HG03045 (cell line): ENCODE data around the gene LRRC26.
A peak's percentile ranks its signal among the peaks of the same experiment; 100 is the strongest.
"Not testable (repeated sequence)": the region's sequence is repeated elsewhere in the genome, so short reads cannot be mapped to it uniquely, and the experiment has no call there.

ENCODE experiments used
- ATAC-seq: cut with Tn5 transposase; IDR thresholded peaks from one replicate; pipeline ENCODE4 v1.9.1; 2021; ENCODE audit warnings: mild to moderate bottlenecking, moderate library complexity; ENCODE audit not compliant: unreplicated experiment

LRRC26 gene

GRCh38 chr9:137139468-137140150 is 30.2 kb downstream of the LRRC26 start:
- ATAC-seq, result no peak

GRCh38 chr9:137138722-137139467 is 31.0 kb downstream of the LRRC26 start, which contains the start of gene GRIN1:
TSS of gene GRIN1 (plus strand) at chr9:137139154. CDS start at chr9:137139487, 333 bp downstream.
- ATAC-seq, result no peak

GRCh38 chr9:137138058-137138721 is 31.7 kb downstream of the LRRC26 start:
- no peak for ATAC-seq

DNA sequence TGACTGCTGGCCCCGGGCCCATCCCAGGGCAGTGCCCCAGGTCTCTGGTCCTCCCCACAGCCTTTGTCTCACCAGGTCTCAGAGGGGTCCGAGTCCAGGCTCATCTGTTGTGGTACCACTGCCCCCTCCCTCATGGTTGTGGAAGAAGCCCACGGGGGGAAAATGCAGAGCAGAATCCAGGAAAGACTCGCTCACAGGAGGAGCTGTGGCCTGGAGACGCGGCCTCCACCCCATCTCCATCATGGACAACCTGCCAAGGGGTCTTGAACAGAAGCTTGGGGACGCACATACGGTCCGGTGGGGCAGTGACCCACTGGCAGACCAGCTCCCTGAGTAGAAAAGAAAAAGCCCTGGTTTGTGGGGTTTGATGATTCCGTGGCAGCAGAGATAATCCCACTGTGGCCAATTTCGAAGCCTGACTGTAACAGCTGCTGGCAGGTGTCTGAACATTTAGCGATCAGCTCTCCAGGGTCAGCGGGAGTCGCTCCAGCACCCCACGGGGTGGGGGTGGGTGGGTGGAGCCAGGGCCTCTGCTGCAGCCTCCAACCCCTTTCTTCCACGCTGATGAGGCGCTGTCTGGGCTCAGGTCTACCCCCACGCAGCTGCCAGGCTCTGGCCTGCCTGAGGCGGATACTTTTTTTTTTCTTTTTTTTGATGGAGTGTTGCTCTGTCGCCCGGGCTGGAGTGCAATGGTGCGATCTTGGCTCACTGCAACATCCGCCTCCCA is 32.8 kb downstream of the LRRC26 start:
- ATAC-seq, result no peak

GRCh38 chr9:137136261-137136880 is 33.5 kb downstream of the LRRC26 start:
- no peak for ATAC-seq

GRCh38 chr9:137135154-137135553 is 34.7 kb downstream of the LRRC26 start:
- not testable (repeated sequence) for ATAC-seq

GRCh38 chr9:137134191-137134590 is 35.7 kb downstream of the LRRC26 start:
- no peak for ATAC-seq

DNA sequence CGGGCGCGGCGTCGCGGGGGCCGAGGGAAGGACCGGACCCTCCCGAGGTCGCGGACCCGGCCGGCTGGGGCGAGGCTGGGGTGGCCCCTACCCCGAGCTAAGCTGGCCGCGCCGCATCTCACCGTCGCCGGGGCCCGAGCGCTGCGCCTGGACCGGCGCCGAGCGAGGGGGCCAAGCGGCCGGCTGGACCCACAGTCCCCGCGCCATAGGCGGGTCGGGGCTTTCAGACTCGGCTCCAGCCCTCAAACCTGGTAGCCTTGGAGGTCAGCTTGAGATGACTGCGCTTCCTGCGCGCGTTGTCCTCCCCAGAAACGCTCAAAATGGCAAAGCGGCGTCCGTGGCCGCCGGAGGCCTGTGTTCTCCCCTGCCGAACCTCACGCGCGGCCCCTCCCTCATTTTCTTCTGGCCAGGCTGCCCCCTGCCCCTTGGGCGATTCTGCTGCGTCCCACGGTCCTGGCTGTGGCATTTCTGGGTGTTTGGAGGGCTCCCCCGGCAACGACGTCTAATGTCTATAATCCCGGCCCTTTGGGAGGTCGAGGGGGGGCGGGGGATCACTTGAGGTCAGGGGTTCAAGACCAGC is 39.6 kb downstream of the LRRC26 start:
- peak; percentile 26 for ATAC-seq

GRCh38 chr9:137129456-137130175 is 40.2 kb downstream of the LRRC26 start:
- peak; percentile 89 for ATAC-seq

- ATAC-seq, result peak; percentile 2
Measured at GRCh38 chr9:137128862-137129455, 40.9 kb downstream of the LRRC26 start.

DNA sequence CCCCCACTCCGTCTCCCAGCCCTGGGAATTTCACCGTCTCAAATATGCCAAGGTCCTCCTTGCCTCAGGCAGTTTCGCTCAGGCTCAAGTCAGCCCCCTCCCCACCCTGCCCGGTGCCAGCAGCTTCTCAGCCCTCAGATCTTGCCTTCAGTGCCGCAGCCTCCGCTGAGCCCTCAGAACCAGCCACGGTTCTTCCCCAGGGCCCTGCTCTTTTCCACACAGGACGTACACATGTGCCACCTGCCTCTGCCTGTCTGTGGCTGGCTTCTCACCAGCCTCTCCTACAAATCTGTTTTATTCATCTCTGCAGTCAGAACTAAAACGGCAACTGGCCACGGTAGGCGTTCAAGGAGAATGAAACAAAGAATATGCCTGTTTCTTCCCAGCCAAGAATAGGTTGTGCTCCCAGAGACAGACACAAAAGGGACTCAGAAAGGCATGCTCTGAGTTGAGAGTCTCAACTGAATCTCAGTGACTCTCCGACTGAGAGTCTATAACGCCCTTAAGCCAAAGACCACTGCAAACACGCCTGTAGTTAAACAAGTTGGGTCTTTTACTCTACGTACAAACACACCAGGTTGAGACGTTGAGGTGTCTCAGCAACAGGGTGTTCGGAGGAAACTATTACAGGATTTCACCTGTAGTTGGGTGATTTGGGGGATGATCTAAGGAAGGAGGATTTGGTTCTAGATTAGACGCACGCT is 41.5 kb downstream of the LRRC26 start:
- no peak for ATAC-seq

DNA sequence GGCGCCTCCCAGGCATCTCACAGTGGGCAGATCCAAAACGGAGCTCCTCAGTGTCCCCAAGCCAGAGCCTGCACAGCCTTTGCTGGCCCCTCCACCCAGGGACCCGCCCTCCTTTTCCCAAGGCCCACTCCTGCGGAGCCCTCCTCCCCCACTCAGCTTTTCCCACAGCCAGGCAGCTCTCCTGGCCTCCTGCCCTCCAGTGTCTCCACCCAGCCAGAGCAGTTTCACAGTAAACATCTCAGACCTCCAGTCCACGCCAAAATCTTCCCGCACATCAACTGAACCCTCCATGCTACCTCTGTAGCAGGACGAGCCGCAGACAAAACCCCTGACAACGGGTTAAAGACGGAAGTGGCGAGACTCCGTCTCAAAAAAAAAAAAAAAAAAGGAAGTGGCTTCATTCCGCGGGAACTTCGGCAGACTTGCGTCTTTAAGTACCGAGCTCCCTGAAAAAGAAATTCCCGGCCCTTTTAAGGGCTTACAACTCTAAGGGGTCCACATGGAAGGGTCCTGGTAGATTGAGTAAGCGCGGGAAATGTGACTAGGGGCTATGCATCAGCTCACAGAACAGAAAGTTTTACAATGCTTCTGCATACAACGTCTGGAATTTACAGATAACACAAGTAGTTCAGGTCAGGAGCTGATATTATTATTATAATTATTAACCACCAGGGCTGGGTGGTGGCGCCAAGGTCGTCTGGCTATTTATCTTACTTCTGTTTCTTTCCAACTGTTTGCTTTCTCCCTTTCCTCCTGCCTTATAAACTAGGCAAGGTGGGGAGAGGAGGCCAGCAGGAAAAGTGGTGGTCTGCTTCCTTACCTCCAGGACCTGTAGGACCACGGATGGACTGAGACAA is 42.3 kb downstream of the LRRC26 start:
- no peak for ATAC-seq

DNA sequence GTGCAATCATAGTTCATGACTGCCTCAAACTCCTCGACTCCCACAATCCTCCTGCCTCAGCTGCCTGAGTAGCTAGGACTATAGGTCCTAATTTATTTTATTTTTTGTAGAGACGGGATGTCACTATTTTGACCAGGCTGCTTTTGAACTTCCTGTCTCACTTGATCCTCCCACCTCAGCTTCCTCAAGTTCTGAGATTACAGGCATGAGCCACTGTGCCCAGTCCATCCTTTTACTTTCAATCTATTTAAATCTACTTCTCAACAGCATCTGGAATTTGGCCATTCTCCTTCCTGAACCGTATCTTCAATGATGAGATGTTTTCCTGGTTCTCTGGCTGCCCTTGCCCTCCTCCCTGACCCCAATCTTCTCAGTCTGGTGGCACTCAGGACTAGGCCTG is 43.1 kb downstream of the LRRC26 start:
- ATAC-seq, result no peak

DNA sequence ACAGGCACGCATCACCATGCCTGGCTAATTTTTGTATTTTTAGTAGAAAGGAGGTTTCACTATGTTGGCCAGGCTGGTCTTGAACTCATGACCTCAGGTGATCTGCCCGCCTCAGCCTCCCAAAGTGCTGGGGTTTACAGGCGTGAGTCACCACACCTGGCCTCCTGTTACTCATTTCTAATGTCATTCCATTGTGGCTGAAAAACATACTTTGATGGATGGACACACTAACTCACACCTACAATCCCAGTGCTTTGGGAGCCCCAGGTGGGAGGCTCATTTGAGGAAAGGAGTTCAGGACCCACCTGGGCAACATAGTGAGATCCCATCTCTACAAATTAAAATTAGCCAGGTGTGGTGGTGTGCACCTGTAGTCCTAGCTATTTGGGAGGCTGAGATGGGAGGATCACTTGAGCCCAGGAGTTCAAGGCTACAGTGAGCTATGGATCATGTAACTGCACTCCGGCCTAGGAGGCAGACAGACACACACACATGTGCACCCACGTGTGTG is 45.8 kb downstream of the LRRC26 start:
- not testable (repeated sequence) for ATAC-seq

DNA sequence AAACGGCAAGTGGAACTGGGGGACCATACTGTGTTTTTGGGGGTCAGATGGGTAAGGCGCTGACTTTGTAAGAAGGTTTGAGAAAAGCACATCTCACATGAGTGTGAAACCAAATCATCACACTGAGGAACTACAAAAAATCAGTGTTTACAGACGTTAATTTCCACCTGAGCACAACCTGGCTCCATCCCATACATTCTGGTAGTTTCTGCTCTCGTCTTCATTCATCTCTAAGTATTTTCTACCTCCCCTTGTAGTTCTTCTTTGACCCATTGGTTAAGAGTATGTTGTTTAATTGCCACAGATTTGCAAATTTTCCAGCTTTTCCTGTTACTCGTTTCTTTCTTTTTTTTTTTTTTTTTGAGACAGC is 46.4 kb downstream of the LRRC26 start:
- ATAC-seq, result no peak

GRCh38 chr9:137122796-137123467 is 46.9 kb downstream of the LRRC26 start:
- not testable (repeated sequence) for ATAC-seq
